GM12874 (cell line): ENCODE results near the gene KCNMA1.

Experiments used
- TF ChIP-seq, protein P1 (sequence below): IDR thresholded peaks from 2 replicates; pipeline ENCODE4 v1.5.1; 2011; ENCODE audit warnings: low read depth, mild to moderate bottlenecking, control low read depth, low read length, moderate library complexity; ENCODE audit not compliant: insufficient read depth

Gene KCNMA1

GRCh38 chr10:77494327-77494726 lies 143.3 kb downstream of the KCNMA1 start:
- TF ChIP-seq, protein P1, sequence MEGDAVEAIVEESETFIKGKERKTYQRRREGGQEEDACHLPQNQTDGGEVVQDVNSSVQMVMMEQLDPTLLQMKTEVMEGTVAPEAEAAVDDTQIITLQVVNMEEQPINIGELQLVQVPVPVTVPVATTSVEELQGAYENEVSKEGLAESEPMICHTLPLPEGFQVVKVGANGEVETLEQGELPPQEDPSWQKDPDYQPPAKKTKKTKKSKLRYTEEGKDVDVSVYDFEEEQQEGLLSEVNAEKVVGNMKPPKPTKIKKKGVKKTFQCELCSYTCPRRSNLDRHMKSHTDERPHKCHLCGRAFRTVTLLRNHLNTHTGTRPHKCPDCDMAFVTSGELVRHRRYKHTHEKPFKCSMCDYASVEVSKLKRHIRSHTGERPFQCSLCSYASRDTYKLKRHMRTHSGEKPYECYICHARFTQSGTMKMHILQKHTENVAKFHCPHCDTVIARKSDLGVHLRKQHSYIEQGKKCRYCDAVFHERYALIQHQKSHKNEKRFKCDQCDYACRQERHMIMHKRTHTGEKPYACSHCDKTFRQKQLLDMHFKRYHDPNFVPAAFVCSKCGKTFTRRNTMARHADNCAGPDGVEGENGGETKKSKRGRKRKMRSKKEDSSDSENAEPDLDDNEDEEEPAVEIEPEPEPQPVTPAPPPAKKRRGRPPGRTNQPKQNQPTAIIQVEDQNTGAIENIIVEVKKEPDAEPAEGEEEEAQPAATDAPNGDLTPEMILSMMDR: no peak

GRCh38 chr10:77493851-77494261 lies 143.8 kb downstream of the KCNMA1 start:
- TF ChIP-seq, protein P1: no peak

- TF ChIP-seq, protein P1: no peak
Measured at GRCh38 chr10:77493239-77493806, 144.3 kb downstream of the KCNMA1 start.

DNA sequence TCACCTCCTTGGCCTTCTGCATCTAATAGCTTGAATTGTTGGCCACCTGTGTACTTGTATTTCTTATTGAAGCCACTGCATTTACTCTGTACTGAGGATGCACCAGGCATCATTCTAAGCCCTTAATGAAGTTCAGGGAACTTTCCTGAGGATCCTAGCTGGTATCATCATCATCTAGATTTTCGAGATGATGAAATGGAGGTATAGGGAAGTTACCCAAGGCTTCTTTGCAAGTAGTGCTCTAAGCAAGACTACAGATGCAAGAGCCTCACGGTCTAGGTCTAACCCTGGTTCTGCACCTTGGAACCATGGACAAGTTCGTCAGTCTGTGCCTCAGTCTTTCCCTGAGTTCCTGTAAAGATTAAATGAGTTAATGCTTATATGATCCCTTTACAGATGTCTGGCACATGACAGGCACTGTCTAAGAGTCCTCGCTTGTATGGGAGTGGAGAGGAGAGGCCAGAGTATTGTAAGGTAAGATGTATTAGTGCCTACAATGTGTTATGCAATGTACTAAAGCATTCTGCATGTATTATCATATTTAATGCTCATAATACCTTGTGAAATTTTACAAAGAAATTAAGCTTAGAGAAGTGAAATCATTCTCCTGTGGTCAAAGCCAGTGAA lies 145.1 kb downstream of the KCNMA1 start:
- TF ChIP-seq, protein P1: no peak

DNA sequence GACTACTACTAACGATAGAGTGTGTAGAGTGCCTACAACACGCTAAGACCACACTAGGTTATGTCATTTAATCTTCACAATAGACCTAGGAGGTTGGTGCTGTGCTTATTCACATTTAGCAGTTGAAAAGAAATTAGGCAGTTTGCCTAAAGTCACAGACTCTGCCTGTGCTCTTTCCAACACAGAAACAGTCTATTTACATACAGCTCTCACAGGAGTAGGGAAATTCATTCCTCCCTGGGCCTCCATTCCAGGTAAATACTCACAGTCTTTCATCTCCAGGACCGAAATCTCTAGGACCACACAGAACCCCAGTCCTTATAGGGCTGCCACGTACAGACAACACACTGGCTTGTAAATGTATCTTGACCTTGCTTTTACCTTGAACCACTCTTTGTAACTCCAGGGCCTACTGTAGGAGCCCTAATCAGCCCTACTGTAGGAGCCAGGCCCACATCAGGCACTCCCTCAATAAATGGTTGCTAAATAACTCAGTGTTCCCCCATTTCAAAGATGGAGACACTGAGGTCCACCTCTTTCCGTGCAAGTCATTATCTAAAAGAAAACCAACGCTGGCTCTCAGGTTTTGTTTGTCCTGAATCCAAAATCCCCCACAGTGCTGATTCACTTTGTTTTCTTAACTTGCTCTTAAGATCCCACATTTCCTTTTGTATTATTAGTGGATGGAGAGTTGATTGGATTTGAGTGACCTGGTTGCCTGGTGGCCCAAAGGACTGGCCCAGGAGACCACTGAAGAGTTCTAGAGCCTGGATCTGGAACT lies 146.9 kb downstream of the KCNMA1 start:
- TF ChIP-seq, protein P1: no peak

DNA sequence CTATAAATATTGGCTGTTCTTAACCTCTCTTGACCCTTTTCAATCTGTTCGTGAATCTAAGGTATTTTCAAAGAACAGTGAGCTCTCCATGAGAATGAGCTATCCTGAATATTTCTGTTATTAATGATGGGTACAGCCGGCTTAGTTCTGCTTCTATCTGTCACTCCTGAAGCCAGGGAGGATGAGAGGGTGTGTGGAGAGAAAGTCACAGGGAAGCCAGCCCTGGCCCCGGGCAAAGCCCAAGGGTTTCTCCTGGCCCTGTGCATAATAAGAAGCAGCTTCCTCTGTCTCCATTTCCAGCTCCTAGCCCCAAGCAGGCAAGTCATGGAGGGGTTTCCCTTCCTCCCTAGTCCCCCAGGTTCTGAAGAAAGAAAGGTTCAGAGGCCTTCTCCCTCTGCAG lies 151.1 kb downstream of the KCNMA1 start:
- TF ChIP-seq, protein P1: no peak

DNA sequence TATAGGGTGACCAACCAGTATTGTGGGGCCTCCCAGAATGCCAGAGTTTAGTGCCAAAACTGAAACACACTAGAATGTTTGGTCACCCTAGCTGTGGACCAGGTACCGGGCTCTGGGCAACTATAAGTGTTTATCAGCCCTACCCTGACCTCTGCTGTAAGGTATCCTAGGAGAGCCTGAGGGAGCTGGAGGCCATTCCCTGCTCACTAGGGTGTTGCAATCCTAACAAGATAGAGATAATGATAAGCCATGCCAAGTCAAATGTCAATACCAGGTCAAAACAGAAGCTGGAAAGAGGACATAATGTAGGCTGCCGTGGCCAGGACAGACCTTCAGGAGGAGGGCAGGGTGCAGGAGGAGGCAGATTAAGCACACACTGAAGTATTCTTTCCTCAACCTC lies 151.8 kb downstream of the KCNMA1 start:
- TF ChIP-seq, protein P1: no peak
